Measurements from ENCODE around the gene CHRNA5.

The CHRNA5 gene

DNA sequence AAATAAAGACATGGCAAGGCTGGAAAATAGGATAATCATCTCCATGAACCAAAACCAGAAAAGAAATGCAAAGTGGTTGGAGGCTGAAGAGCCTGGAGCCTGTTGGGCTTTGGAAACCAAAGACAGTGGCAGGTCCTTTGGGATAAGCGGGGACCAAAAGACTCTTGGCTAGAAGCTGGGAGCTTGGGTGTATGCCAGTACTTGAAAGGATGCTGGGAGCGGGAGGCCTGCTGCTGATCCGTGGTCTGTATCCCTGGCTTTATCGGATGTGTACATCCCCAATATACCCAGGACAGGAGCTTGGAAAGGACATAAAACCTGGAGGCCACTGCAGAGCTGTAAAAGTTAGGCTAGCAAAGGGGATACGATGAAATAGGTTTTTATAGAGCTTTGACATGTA lies 77.0 kb downstream of the CHRNA5 start:
- TF ChIP-seq SIN3A (IDR thresholded peaks at IDR 0.05; ENCODE audit: borderline replicate concordance, insufficient read depth, low read length) (no peak), TAF1 (IDR thresholded peaks at IDR 0.05; ENCODE audit: borderline replicate concordance, insufficient read depth, low read length) (no peak), FOXP2 (optimal IDR thresholded peaks at IDR 0.05; ENCODE audit: borderline replicate concordance, extremely low read depth, extremely low read length, insufficient read depth) (no peak), REST (IDR thresholded peaks at IDR 0.05; ENCODE audit: insufficient read depth in 1 of 2, low read depth in 2 of 2, low read length in 2 of 2) (no peak), POLR2AphosphoS5 (IDR thresholded peaks at IDR 0.05; ENCODE audit: low read depth, low read length) (no peak)
